HG03342 (cell line): ENCODE measurements around the gene KIRREL3.

ENCODE experiments used
- ATAC-seq: cut with Tn5 transposase; IDR thresholded peaks from one replicate; pipeline ENCODE4 v1.9.1; 2021; ENCODE audit warnings: mild to moderate bottlenecking, moderate library complexity; ENCODE audit not compliant: unreplicated experiment

Gene KIRREL3

DNA sequence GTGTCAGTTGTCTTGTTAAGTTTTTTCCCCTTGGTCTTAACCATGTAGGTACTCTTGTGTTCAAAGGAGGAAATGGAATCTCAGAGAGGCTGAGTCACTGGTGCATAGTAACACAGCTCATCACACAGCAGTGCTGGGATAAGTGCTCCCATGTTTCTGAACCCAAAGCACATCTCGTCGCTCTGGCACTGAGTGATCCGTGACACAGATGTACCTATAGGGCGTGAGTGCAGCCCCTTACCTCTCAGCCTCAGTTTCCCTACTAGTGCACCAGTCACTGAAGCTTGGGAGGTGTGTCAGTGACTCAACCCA, 411.1 kb downstream of the KIRREL3 start:
- ATAC-seq = no peak

DNA sequence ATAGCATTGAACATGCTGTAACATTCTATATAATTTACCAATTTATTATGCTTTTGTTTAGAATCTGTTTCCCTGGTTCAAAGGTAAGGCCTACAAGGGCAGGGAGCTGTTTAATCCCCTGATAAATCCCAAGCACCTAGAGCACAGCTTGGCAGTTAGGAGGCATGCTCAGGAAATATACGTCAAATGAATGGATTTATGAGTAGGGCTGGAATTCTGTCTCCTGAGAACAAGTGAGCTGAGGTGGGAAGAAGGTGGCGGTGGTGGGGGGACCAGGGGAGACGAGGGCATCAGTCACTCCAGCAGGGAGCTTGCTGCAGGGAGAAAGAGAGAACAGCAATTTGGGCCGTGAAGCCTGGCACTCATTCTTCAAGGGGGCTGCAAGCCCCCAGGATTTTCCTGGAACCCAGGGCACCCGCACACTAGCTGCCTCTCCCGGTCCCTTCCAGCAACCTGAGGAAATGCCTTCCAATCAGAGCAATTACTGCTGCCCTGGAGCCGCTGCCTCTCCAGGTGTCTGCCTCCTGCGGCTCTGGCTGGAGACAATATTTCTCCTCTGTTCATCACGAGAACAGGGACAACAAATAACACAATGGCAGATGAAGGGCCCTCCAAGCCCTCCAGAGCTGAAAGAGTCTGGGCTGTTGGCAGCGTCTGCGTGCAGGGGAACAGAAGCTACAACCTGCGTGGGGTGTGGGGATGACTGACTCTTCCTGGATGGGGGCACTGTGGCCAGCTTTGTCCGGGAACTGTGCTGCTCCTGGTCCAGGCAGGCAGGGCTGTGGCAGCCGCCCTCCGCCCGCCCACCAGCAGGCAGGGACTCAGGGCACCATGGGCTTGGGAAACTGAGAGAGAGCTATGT, 411.7 kb downstream of the KIRREL3 start:
- ATAC-seq = no peak

DNA sequence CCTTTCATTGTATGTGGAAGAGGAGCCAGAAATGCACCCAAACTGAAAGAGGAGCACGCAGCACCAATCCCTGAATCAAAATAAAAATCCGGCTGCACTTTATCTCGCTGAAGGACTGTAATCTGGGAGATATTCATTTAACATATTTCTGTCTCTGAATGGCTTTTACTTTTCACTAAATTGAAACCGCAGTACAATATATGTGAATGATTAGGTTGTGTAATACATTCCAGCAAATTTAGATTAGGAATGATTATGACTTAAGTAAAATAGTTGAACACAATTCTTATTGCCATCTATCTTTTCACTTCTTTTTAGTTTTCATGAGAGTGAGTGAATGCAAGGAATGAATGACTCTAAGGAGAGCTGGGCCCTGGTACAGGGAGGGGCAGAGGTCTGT, 413.0 kb downstream of the KIRREL3 start:
- ATAC-seq = no peak

DNA sequence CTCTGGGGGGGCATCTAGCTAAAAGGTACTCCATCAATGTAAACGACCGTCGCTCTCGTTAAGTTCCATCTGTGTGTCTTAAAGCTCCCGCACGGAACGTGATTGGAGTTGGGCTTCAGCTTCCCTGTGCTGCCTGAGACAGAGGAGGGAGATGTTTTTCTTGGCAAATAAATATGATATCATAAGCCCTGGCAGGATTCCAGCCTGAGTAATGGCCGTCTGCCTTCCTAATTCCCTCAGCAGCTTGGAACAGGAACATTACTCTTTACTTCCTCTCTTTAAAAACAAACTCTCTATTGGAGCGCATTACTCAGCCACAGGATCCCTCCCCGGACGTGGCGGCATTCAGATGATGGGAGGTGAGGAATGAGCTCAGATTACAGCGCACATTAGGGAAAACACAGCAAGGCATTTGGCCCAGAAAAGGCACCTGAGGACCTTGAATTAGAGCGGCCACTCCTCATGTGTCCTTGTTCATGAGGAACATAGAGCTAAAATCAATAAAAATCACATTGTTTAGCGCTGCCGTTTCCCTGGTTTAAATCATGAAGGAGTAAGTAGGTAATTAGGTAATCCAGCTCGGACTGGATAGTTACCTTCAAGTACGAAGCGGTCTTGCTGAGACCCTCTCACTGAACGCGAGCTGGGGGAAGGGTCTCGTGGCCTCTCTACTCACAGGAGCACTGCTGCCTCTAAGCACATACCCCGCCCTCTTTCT, 414.6 kb downstream of the KIRREL3 start:
- ATAC-seq = no peak

DNA sequence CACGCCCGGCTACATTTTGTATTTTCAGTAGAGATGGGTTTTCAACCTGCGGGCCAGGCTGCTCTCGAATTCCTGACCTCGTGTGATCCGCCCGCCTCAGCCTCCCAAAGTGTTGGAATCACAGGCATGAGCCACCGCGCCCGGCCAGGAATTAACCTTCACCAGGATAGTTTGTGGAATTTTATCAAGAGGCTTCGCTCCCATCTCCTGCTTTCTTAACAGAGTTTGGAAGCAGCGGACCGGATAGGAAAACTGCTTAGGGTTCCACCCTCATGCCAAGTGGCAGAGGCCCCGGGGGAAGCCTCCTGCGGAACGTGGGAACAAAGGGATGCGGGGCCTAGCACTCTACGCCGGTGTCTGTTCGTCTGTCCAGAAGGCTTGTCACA, 415.2 kb downstream of the KIRREL3 start:
- no peak for ATAC-seq

DNA sequence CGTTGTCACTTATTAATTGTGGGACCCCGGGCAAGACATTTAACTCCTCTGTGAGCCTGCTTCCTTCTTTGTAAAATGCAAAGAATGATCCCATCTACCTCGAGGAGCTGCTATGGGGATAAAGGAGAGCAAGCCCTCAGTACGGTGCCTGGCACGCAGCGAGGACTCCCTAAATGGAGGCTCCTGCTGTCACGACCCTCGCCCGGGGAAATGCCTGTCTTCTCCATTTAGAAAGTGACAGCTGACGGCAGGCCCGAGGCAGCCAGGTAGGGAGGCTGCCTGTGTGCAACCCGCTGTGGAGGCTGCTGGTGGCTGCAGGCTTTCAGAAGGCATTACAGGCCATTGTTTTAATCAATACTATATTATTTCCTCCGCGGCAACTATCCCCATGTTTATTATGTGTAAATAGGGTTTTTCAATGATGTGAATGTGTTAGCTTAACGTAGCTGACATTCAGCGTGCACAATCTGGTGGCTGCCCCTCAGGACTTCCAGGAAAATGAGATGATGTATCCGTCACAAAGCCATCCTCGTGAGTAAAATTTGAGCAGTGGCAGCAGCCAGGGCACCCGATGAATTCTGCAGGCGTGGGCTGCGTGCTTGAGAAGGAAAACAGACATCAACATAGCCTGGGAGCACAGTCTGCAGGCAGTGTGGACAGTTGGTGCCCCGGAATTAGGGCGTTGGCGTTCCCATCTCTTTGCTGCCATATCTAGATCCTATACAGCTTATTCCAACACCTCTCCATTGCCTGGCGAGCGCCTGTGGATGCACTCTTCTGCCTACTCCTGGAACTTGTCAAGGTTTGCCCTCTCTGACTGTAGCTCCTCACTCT, 416.8 kb downstream of the KIRREL3 start:
- ATAC-seq = no peak

DNA sequence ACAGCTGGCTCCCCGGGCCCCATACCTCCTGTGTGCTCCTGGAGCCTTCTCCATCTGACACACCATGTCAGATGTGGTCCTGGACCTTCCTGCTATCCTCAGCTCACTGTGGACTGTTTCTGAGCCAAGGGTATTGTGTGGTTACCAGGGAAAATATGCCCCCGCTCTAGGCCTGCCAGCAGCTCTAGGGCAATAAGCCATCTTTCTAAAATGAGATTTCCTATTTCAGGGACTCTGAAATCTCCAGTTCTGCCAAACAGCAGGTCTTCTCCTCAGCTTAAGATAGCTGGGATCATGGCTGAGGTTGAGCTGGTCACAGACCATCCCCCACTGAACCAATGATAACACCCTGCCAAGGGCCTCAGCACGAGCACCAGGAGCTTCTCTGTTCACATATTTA, 417.5 kb downstream of the KIRREL3 start:
- ATAC-seq = no peak

DNA sequence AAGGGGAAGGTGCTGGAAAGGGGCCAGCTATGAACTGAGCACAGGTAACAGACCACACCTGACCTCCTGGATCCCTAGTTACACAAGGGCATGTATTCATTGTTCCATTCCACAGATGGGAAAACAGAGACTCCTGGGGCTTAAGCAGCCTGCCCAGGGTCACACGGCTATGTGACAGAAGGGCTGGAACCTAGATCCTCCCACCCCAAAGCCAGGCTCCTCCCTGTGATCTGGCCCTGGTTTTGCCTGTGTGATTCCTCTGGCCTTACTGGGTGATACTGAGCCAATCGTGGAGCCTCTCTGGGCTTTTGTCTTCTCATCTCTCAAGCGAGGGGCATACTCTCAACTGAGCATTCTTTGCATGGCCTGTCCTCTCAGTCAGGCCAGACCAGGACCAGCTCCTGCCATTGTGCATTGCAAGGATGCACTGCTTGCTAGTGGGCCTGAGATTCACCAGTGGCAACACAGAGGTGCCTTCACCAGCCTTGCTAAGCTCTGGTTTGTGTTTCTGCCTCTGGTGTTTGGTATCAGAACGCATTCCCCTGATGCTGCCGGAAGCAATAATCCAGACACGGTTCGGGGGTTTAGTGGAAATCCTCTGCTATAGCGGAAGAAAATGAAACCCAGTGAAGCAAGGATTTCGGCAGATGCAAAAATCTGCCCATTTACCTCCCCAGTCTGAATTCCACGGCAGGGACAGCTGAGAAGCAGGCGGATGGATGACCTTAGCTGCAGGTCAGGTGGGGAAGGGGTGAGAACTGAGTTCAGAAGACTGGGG, 418.5 kb downstream of the KIRREL3 start:
- ATAC-seq = no peak

DNA sequence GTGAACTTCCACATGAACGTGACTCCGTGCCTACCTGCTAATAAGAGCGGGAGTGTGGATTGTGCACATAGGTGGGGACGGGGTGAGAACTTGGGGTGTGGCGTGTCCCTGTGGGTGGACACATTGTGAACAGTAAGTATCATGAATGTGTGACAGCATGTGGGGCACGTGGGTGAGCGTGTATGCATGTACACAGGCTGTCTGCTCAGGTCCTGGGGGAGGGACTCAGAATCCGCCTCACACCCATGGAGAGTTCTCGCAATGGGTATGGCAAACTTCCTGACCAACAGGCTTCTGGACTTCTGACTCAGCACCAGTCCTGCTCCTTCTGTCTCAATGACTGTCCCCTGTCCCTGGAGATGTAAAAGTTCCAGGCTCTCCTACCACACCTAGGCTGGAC, 422.1 kb downstream of the KIRREL3 start:
- ATAC-seq = no peak

DNA sequence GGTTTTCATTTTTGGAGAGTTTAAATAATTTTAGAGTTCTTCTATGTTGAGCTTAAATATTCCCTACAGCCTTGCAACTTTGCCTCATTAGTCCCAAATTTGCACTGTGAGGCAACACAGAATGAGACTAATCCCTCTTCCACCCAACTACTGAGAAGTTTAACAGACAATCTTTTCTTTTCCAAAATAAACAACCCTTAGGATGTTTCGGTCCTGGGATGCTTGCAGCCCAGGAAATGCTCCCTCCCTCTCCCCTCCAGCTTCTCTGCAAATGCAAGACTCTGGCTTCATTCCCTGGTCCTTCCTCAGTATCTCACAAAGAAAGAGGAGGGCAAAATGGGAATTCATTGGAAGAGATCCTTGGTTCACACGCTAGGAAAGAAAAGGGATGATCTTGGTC, 422.5 kb downstream of the KIRREL3 start:
- ATAC-seq = no peak

DNA sequence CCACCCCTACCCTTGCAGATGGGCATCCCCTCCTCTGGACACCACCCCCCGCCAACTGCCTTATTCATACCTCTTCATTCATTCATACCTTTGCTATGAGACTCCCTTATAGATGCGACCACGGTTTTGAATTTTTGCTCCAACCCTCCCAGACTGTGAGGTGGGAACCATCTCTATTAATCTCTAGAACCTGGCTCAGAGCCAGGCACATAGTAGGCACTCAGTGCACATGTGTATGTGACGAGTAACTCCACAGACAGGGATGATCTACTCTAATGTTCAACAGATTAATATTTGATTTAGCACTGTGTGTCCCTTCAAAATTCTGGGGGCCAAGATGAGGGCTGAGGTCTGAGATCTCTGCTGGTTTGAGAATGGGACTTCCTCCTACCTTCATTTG, 424.7 kb downstream of the KIRREL3 start:
- no peak for ATAC-seq

DNA sequence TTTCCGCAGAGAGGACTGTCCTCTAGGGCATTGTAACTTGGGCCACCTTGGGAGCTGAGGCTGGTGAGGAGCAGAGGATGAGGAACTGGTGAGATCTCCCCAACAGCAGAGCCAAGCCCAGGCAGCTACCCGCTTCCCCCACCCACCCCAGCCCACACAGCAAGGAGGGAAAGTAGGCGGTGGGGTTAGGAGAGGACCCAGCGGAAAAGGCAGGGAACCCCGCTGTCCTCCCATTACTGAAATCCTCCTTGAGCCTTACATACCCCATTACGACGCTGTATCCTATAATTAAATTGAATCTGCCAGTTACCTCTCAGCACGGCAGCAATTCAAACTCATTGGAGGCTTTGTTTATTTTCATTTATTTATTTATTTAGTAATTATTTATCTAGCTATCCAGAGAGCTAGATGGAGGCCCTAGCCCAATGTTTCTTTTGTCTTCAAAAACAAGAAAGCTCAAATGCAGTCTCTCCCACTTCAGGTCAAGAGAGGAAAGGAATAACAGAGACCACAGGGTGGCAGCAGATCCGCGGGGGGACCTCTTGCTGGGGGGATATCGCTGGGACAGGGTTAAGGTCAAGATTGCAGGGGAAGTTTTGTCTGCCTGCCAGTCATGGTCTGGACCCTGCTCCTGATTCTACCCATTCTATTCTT, 427.1 kb downstream of the KIRREL3 start:
- no peak for ATAC-seq

DNA sequence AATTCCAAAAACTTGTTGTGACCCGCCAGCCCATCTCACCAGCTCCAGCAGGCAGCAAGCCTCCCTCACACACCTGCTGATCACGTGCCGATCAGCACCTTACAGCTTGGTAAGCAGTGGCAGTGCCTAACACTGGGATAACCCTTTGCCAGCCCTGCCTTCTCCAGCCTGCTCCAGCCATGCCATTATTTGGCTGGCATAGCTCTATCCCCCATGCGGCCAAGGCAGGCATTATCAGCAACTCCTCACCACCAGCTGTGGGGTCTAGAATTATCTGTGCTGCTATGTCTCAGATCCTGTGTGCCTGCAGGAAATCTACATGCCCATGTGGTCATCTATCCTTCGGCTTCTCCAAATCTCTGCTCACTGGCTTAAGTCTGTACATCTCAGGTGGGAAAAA, 430.1 kb downstream of the KIRREL3 start:
- no peak for ATAC-seq

DNA sequence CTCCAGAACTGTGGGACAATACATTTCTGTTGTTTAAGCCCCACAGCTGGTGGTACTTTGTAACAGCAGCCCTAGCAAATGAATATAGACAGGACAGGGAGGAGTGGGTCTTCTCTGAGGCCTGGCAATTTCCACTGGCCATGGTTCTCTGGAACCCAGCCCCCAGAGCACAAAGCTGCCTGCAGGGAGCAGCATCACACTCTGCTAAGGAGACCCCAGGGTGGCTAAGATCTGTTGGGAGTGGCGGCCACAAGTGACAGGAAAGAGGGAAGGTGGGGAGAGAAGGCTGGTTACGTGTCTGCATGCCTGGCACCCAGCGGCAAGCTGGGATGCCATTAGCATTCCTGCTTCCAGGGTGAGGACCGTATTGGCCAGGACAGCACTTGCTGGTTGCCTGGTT, 433.2 kb downstream of the KIRREL3 start:
- no peak for ATAC-seq

DNA sequence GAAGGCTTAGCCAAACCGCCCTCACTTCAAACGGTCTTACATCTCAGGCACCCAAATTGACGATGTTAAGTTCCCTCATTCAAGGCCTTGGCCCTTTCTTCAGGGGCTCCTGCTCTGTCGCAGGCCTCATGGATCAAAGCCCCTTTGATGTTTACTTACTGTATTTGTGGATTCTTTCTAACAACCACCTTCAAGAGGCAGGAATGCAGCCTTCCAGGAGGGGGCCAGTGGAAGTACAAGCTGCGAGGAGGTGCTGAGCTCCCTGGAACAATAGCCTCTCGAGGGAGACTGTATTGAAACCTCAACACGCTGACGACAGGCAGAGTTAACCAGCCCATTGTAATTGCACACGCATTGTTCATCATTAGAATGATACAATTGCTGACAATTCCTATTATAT, 436.0 kb downstream of the KIRREL3 start:
- ATAC-seq = no peak

DNA sequence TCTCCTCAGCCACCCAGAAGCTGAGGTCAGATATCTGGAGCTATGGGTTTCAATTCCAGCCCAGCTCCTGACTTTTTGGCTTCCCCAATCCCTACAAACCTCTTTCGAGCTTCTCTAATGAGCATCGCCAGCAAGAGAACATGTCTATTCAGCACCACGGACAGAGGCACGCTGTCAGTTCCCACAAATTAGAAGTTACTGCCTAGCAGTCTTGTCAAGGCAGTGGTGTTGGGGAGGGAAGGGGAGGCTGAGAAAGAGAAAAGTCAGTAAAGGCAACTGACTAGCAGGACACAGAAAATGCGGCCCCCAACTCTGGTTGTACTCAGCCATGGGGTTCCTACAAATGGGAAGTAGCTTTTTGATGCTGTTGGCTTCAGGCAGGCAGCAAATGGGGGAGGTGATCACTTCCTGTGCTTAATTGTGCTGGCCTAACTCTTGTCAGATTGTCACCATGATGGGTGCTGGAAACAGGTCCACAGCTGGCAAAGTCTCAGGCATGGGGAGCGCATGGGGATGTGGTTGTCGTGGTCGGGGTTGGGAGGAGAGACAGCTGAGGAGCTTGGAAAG, 439.2 kb downstream of the KIRREL3 start:
- no peak for ATAC-seq

DNA sequence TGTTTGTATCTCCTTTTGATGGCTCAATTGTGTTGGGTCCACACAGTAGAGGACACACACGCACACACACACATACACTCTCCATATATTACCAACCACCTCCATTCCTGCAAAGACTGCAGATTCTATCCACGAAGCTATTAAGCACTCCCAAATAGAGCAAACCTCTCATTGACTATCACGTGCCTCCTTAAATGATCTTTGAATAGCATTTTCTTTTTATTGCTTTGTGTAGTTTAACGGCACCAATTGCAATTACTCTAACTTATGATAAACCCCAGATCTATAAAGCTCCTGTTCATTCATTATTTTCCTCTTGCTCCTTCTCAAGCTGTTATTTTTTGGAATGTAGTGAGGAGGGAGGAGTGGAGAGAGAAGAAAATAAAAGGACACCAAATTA, 440.3 kb downstream of the KIRREL3 start:
- no peak for ATAC-seq

DNA sequence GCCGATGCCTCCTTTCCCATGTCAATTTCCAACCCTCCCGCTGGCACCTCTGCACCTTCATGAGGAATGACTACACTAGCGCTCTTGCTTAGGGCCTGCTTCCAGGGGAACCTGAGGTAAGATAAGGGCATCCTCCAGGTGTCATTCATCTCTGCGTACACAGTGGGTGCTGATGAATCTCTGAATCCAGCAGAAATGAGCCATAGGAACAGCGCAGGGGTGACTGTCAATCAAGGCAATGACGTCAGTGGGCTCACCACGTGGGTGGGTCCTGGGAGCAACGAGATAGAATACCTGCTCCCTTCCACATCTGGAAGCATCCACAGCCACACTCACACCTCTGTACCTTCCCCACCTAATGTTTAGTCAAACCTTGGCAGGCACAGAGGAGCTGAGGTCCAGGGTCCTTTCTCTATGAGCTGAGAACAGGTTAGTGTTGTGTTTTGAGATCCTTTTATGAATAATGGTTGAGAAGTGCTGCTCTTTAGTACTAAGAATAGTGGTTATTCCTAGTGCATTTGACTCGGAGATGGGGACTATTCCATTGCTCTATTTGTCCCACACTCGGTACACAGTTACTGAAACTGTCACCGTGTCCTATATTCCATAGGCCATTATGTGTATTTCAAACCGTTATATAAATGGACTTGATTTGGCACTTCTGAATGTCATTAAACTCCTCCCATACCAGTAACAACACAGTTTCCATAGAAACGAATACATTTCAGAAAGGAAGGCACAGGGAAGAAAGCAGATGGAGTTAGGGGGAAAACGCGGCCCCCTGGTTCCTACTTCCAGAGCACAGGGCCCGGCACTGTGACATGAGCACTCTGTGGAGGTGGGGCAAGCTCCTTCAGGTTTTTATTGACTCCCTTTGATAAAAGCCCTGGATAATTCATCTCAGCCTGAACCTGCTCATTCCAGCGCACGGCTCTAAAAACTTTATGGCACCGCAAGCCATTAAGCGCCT, 451.7 kb downstream of the KIRREL3 start:
- ATAC-seq = no peak

DNA sequence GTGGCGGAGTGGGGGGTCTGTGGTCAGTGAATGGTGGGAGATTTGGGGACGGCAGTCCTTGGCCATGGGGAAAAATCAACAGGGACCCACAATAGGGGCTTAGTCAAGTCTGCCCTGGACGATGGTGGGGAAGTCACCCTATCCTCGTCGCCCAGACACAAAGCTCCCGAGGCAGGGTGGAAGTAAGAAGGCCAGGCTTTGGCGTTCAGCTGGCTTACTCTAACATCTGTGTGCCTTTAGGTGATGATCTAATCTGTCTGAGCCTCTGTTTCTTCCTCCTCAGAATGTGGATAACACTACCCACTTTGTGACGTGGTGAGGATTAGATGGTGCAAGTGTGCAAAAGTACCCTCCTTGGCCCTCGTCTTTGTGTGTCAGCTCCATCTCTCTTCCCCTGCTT, 452.9 kb downstream of the KIRREL3 start:
- ATAC-seq = no peak
